Measurements from ENCODE around the gene SLC7A6OS.
A peak's percentile ranks its signal among the peaks of the same experiment; 100 is the strongest.

Gene SLC7A6OS

GRCh38 chr16:68269793-68270192 is 41.0 kb downstream of the SLC7A6OS start:
- no peak overlapping the region for H3K4me3 ChIP-seq (ENCODE audit: low read depth, low read length)
- no peak for DNase-seq (ENCODE audit: low read depth)
- TF ChIP-seq CTCF (IDR thresholded peaks at IDR 0.05; ENCODE audit: low read depth, low read length): no peak
- TF ChIP-seq MAX (IDR thresholded peaks at IDR 0.05; ENCODE audit: low read depth, low read length): no peak
- TF ChIP-seq POLR2A (IDR thresholded peaks at IDR 0.05; ENCODE audit: extremely low read depth, insufficient read length): no peak
- no peak for TF ChIP-seq MYC (IDR thresholded peaks at IDR 0.05; ENCODE audit: low read depth, low read length)

- TF ChIP-seq MAX (IDR thresholded peaks at IDR 0.05; ENCODE audit: low read depth, low read length) (no peak), CTCF (IDR thresholded peaks at IDR 0.05; ENCODE audit: low read depth, low read length) (no peak), POLR2A (IDR thresholded peaks at IDR 0.05; ENCODE audit: extremely low read depth, insufficient read length) (no peak), MYC (IDR thresholded peaks at IDR 0.05; ENCODE audit: low read depth, low read length) (no peak)
- H3K4me3 ChIP-seq (ENCODE audit: low read depth, low read length): no peak overlapping the region
- no peak for DNase-seq (ENCODE audit: low read depth)
Measured at GRCh38 chr16:68267612-68268405, 42.9 kb downstream of the SLC7A6OS start.

- DNase-seq (ENCODE audit: low read depth): peak; percentile 87
- no peak for TF ChIP-seq MYC (IDR thresholded peaks at IDR 0.05; ENCODE audit: low read depth, low read length)
- TF ChIP-seq MAX (IDR thresholded peaks at IDR 0.05; ENCODE audit: low read depth, low read length): no peak; the same call in 1 of the 2 replicates
- TF ChIP-seq POLR2A (IDR thresholded peaks at IDR 0.05; ENCODE audit: extremely low read depth, insufficient read length): no peak
- TF ChIP-seq CTCF (IDR thresholded peaks at IDR 0.05; ENCODE audit: low read depth, low read length): no peak
- H3K4me3 ChIP-seq (ENCODE audit: low read depth, low read length): peak overlapping the region; percentile 87
Measured at GRCh38 chr16:68265078-68265920, 45.4 kb downstream of the SLC7A6OS start.

- peak within 1 kb of the TSS; percentile 87 for H3K4me3 ChIP-seq (ENCODE audit: low read depth, low read length)
- peak; percentile 88 for DNase-seq (ENCODE audit: low read depth)
- TF ChIP-seq CTCF (IDR thresholded peaks at IDR 0.05; ENCODE audit: low read depth, low read length): peak; percentile 72
- TF ChIP-seq MAX (IDR thresholded peaks at IDR 0.05; ENCODE audit: low read depth, low read length): peak; percentile 50
- TF ChIP-seq POLR2A (IDR thresholded peaks at IDR 0.05; ENCODE audit: extremely low read depth, insufficient read length): peak; percentile 55
- peak; percentile 31; the same call in 1 of the 2 replicates for TF ChIP-seq MYC (IDR thresholded peaks at IDR 0.05; ENCODE audit: low read depth, low read length)
Measured at GRCh38 chr16:68264128-68265077, 46.3 kb downstream of the SLC7A6OS start, which contains the start of gene SLC7A6. SLC7A6 (plus strand) TSS chr16:68264526; CDS start chr16:68274727, 10,201 bp downstream.
